HG02588 (cell line): ENCODE measurements around the gene PEX3.
"Not testable (repeated sequence)": the region's sequence is repeated elsewhere in the genome, so short reads cannot be mapped to it uniquely, and the experiment has no call there.

Source experiments
- ATAC-seq: cut with Tn5 transposase; IDR thresholded peaks from one replicate; pipeline ENCODE4 v1.9.1; 2021; ENCODE audit warnings: mild to moderate bottlenecking, moderate library complexity; ENCODE audit not compliant: unreplicated experiment

PEX3 gene

GRCh38 chr6:143443096-143443495 lies 7.5 kb upstream of the PEX3 start:
- ATAC-seq = no peak

- not testable (repeated sequence) for ATAC-seq
These were observed 2.7 kb upstream of the PEX3 start for GRCh38 chr6:143447865-143448264.

- no peak for ATAC-seq
These were observed 1.4 kb upstream of the PEX3 start for GRCh38 chr6:143449082-143449713.

- peak; percentile 7 for ATAC-seq
These were observed 722 bp upstream of the PEX3 start for GRCh38 chr6:143449714-143450452.

- no peak for ATAC-seq
These were observed 926 bp downstream of the PEX3 start for GRCh38 chr6:143451531-143451930.

- no peak for ATAC-seq
These were observed 7.2 kb downstream of the PEX3 start for GRCh38 chr6:143457563-143458359.

- ATAC-seq = no peak
These were observed 14.9 kb downstream of the PEX3 start for GRCh38 chr6:143465546-143465945.

GRCh38 chr6:143468026-143468425 lies 17.4 kb downstream of the PEX3 start:
- ATAC-seq = no peak

GRCh38 chr6:143468823-143469222 lies 18.2 kb downstream of the PEX3 start:
- not testable (repeated sequence) for ATAC-seq

GRCh38 chr6:143471822-143472221 lies 21.2 kb downstream of the PEX3 start:
- ATAC-seq = no peak

- no peak for ATAC-seq
These were observed 25.9 kb downstream of the PEX3 start for GRCh38 chr6:143476545-143476944.

- no peak for ATAC-seq
These were observed 28.0 kb downstream of the PEX3 start for GRCh38 chr6:143478479-143479062.

- ATAC-seq = no peak
These were observed 32.0 kb downstream of the PEX3 start for GRCh38 chr6:143482593-143482992.

- ATAC-seq = no peak
These were observed 35.4 kb downstream of the PEX3 start for GRCh38 chr6:143485967-143486366.

- no peak for ATAC-seq
These were observed 36.1 kb downstream of the PEX3 start for GRCh38 chr6:143486752-143487151.

GRCh38 chr6:143490244-143490643 lies 39.6 kb downstream of the PEX3 start:
- no peak for ATAC-seq

GRCh38 chr6:143490775-143491174 lies 40.2 kb downstream of the PEX3 start:
- ATAC-seq = no peak

GRCh38 chr6:143496974-143497373 lies 46.4 kb downstream of the PEX3 start:
- ATAC-seq = no peak

- ATAC-seq = no peak
These were observed 47.8 kb downstream of the PEX3 start for GRCh38 chr6:143498428-143498827.

- no peak for ATAC-seq
These were observed 51.2 kb downstream of the PEX3 start for GRCh38 chr6:143501851-143502250.

- ATAC-seq = no peak
These were observed 53.8 kb downstream of the PEX3 start for GRCh38 chr6:143504369-143504768.
